ENCODE measurements around the gene DDA1. TPM values are rescaled to one million over a fixed set of nuclear protein-coding genes. Genes with fewer than 3 reads are reported as not detected.

Gene DDA1
- total RNA-seq, 1 experiment from 2014 or later = 42.8 TPM

GRCh38 chr19:17365361-17365760 is 56.0 kb downstream of the DDA1 start (continued):
- no peak for TF ChIP-seq USF2 (CRISPR knock-in tag; IDR thresholded peaks at IDR 0.05)
- no peak for TF ChIP-seq ZNF232 (CRISPR knock-in tag; IDR thresholded peaks at IDR 0.05)
- TF ChIP-seq ZNF423 (CRISPR knock-in tag; IDR thresholded peaks at IDR 0.05) = no peak

GRCh38 chr19:17370026-17370587 is 60.7 kb downstream of the DDA1 start:
- no peak for ATAC-seq
- no peak overlapping the region for H3K4me3 Mint-ChIP-seq

More at GRCh38 chr19:17370026-17370587, 60.7 kb downstream of the DDA1 start:
- Mint-ChIP-seq H3K9me3 (no peaks in the 10 kb centered on the region), H3K27ac (no peak overlapping the region), H3K4me1 (peaks cover 6% of the 10 kb centered on the region; the same call in 1 of the 2 replicates), H3K36me3 (no peaks in the 10 kb centered on the region), H3K27me3 (ENCODE audit: low read depth) (peaks cover 2% of the 10 kb centered on the region; the same call in 1 of the 2 replicates)
- TF ChIP-seq FOXK1 (CRISPR knock-in tag; IDR thresholded peaks at IDR 0.05) = no peak
- no peak for TF ChIP-seq CREM (CRISPR knock-in tag; IDR thresholded peaks at IDR 0.05)
- no peak for TF ChIP-seq USF1 (CRISPR knock-in tag; IDR thresholded peaks at IDR 0.05)
- ChIA-PET CTCF (no interaction called here), POLR2A (no interaction called here)
- no peak for DNase-seq (ENCODE audit: low spot score)

Other genes starting within 250 kb of the DDA1 start
- gene HAUS8, start 234.1 kb upstream of the DDA1 start, total RNA-seq (2021) = 27.9 to 29.9 TPM (median 29.7 TPM) in 3 replicates
- gene MYO9B, start 233.8 kb upstream of the DDA1 start, total RNA-seq (2021) = 70.3 to 94.3 TPM (median 73.4 TPM) in 3 replicates
- gene USE1, start 94.2 kb upstream of the DDA1 start, total RNA-seq (2021) = 13.9 to 15.4 TPM (median 14.2 TPM) in 3 replicates
- 34.0 to 51.6 TPM (median 40.9 TPM) in 3 replicates for gene OCEL1, start 83.3 kb upstream of the DDA1 start, total RNA-seq (2021)
- 144 to 149 TPM (median 145 TPM) in 3 replicates for gene NR2F6, start 63.6 kb upstream of the DDA1 start, total RNA-seq (2021)
- gene USHBP1, start 44.8 kb upstream of the DDA1 start, total RNA-seq (2021) = 10.9 to 14.2 TPM (median 12.3 TPM) in 3 replicates
- 139 to 147 TPM (median 146 TPM) in 3 replicates for gene BABAM1, start 42.1 kb upstream of the DDA1 start, total RNA-seq (2021)
- gene ANKLE1, start 27.7 kb upstream of the DDA1 start, total RNA-seq (2021) = 9.1 to 12.9 TPM (median 10.2 TPM) in 3 replicates
- gene ABHD8, start 6.1 kb upstream of the DDA1 start, total RNA-seq (2021) = 13.2 to 18.1 TPM (median 17.6 TPM) in 3 replicates
- gene MRPL34, start 3.7 kb upstream of the DDA1 start, total RNA-seq (2021) = 117 to 130 TPM (median 122 TPM) in 3 replicates
- gene ANO8, start 25.3 kb downstream of the DDA1 start, total RNA-seq (2021) = 30.5 to 35.4 TPM (median 32.6 TPM) in 3 replicates
- gene GTPBP3, start 28.0 kb downstream of the DDA1 start, total RNA-seq (2021) = 79.1 to 93.0 TPM (median 80.8 TPM) in 3 replicates
- 0.11 to 0.27 TPM in 2 of 3 replicates, not detected in the other for gene PLVAP, start 67.8 kb downstream of the DDA1 start, total RNA-seq (2021)
- gene CCDC194, start 84.6 kb downstream of the DDA1 start, total RNA-seq (2021) = 0.37 to 0.87 TPM (median 0.76 TPM) in 3 replicates
- 22.8 to 67.7 TPM (median 61.1 TPM) in 3 replicates for gene BST2, start 96.1 kb downstream of the DDA1 start, total RNA-seq (2021)
- 58.7 to 78.6 TPM (median 70.8 TPM) in 3 replicates for gene MVB12A, start 110.5 kb downstream of the DDA1 start, total RNA-seq (2021)
- gene TMEM221, start 139.1 kb downstream of the DDA1 start, total RNA-seq (2021) = 1.2 to 2.9 TPM (median 2.3 TPM) in 3 replicates
- gene NXNL1, start 151.4 kb downstream of the DDA1 start, total RNA-seq (2021) = not detected in 3 replicates
- 8.6 to 12.1 TPM (median 10.1 TPM) in 3 replicates for gene SLC27A1, start 161.0 kb downstream of the DDA1 start, total RNA-seq (2021)
- 81.7 to 108 TPM (median 108 TPM) in 3 replicates for gene PGLS, start 202.1 kb downstream of the DDA1 start, total RNA-seq (2021)
- gene COLGALT1, start 246.1 kb downstream of the DDA1 start, total RNA-seq (2021) = 54.0 to 71.7 TPM (median 67.1 TPM) in 3 replicates